Measurements from ENCODE around the gene POU2AF2.

Gene POU2AF2

DNA sequence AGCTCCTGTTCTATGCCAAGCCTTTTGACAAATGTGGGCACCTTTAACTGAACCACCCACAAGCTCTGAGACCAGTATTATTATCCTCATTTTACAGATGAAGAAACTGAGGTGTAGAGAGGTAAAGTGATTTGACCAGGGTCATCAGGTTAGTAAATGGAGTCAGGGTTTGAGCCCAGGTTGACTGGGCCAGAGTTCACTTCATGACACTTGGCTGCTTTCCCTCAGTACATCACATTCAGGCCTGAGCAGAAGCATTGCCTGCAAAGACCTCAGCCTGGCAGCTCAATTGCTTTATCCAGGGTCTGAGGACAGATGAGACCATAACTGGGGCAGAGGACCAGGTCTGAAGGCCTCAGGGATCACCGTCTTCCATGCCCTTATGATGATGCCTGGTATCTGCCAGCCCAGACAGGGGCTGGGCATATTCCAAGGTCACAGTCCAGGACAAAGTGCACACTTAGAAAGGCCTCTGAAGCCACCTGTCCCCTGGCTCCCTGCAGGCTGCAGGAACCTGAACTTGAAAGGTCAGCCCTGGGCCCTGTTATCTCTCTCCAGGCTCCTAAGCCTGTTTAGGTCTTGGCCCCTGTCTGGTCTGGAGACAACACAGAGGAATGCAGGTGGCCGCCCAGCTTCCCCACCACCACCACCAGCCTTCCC, 84.8 kb downstream of the POU2AF2 start:
- H3K4me3 ChIP-seq (ENCODE audit: low read depth, low read length), result no peak overlapping the region
- TF ChIP-seq, protein P1, sequence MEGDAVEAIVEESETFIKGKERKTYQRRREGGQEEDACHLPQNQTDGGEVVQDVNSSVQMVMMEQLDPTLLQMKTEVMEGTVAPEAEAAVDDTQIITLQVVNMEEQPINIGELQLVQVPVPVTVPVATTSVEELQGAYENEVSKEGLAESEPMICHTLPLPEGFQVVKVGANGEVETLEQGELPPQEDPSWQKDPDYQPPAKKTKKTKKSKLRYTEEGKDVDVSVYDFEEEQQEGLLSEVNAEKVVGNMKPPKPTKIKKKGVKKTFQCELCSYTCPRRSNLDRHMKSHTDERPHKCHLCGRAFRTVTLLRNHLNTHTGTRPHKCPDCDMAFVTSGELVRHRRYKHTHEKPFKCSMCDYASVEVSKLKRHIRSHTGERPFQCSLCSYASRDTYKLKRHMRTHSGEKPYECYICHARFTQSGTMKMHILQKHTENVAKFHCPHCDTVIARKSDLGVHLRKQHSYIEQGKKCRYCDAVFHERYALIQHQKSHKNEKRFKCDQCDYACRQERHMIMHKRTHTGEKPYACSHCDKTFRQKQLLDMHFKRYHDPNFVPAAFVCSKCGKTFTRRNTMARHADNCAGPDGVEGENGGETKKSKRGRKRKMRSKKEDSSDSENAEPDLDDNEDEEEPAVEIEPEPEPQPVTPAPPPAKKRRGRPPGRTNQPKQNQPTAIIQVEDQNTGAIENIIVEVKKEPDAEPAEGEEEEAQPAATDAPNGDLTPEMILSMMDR (IDR thresholded peaks at IDR 0.05; ENCODE audit: low read depth, low read length), result no peak

DNA sequence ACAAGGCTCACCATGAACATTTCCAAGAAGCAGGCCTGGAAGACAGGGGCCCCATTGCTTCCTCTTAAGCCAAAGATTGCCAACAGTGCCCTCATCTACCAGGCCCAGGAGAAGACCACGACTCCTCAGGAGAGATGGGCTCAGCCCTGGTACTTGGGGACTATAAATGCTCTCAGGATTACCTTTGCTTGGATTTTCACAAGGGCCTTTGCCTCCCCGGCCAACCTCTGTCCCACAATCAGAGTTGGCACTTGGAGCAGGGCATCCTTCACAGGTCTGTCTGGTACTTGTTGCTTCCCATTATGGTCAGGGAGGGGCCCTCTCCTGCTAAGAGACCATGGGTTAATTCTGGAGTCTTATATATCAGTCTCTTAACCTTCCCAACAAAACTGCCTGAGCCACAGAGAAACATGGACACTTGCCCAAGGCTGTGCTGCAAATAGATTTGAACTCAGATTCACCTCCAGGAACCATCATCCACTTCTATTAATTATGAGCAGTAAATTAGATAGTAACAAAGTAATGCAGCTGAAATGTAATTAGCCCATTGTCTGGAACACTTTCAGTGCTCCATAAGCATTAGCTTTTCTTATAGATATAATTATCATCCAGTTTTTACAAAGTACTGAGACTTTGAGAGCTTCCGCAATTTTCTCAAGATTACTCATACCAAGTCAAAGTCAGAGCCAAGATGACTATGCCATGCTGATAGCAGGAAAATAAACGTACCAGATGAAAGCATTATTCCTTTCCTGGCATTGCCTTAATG, 86.4 kb downstream of the POU2AF2 start:
- H3K4me3 ChIP-seq (ENCODE audit: low read depth, low read length), result no peak overlapping the region
- TF ChIP-seq, protein P1 (IDR thresholded peaks at IDR 0.05; ENCODE audit: low read depth, low read length), result no peak

DNA sequence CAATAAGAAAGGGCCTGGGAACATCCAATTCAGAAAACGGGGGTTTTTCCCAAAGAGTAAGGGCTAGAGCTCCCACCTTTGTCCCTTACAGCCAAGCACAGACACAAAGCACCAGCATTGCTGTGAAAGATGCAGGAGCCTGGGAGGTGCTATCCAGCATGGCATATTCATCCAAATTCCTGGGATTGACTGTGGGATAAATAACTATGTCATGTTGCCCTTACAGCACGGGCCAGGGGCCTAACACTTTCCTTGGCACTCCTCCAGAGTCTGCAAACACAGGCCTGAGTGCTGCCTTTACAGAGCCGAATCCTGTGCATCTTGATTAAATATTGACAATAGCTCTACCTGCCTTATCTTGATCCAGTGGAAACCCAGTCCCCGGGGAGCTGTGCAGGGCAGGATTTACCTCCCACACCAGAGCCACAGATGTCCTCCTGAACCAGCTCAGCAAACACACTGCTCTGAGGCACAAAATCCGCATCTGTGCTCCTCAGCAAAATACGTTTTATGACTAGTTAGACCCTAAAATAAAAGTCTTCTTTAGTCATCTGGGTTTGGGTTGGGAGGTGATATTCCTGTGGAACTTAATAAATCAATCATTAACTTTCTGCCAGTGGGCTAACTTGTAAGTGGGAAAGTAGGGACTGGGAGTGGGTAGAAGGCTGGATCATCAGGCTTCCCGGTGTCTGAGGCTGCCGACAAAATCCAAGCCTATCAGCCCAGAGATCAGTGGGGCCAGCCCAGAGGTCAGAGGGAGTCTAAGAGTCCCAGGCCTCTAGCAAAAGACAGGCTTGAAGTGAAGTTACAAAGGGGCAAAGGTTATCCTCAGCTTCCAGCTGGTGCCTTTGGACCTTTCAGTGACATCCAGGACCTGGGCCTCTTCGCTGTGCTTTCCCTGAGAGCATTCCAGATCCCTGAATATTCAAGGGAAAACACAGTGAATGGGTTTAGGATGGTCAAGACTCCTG, 89.3 kb downstream of the POU2AF2 start:
- H3K4me3 ChIP-seq (ENCODE audit: low read depth, low read length), result no peak overlapping the region
- TF ChIP-seq, protein P1 (IDR thresholded peaks at IDR 0.05; ENCODE audit: low read depth, low read length), result no peak

DNA sequence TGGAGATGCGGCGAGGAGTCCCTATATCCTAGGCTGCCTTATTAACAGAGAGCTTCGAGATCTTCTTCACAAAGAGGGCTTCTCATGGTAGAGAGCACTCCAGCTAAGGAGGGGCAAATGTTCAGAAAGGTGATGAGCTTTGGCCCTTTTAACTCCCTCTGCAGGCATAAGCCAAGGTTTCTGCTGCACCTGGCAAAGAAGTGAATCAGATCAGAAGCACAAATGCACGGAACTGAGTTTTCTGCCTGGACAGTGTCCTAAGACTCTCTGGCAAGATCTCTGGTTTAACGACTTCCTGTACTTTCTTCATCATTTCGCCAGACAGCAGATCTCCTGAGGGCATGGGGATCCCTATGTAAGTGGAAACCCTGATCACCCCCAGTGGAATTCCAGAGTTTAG, 90.0 kb downstream of the POU2AF2 start:
- TF ChIP-seq, protein P1 (IDR thresholded peaks at IDR 0.05; ENCODE audit: low read depth, low read length), result no peak
- H3K4me3 ChIP-seq (ENCODE audit: low read depth, low read length), result no peak overlapping the region

Measured in WI38 (cell line).